Gastroesophageal sphincter (tissue), 4 donors: ENCODE results near the gene BMP10. TPM values are rescaled to one million over a fixed set of nuclear protein-coding genes. Genes with fewer than 3 reads are reported as not detected.

Source experiments
- ATAC-seq: fragments of 150-250 bp; one replicate; pipeline ENCODE4 v1.9.1; 2016; ENCODE audit warnings: mild to moderate bottlenecking, moderate library complexity
- H3K27ac ChIP-seq, 4 donors: fragments of 200-600 bp; sonication (generic) in 3 of 4; 1 replicate in 3 of 4; 2 replicates in 1 of 4; pipeline ENCODE4 v1.5.1; 2016 to 2019
- H3K27me3 ChIP-seq: fragments of 200-600 bp; sonication (generic); one replicate; pipeline ENCODE4 v1.5.1; 2019
- H3K36me3 ChIP-seq, 2 donors: fragments of 200-600 bp; sonication (generic); one replicate each; pipeline ENCODE4 v1.5.1; 2019; ENCODE audit warnings: control low read depth in 1 of 2
- H3K4me1 ChIP-seq, 3 donors: fragments of 200-600 bp; sonication (generic); 1 replicate in 2 of 3; 2 replicates in 1 of 3; pipeline ENCODE4 v1.5.1; 2016 to 2019; ENCODE audit warnings: control low read depth in 2 of 3
- H3K4me3 ChIP-seq, 2 donors: fragments of 200-600 bp; sonication (generic); one replicate each; pipeline ENCODE4 v1.5.1; 2019; ENCODE audit warnings: mild to moderate bottlenecking in 1 of 2, moderate library complexity in 1 of 2
- H3K9me3 ChIP-seq, 3 donors: fragments of 200-600 bp; sonication (generic); one replicate each; pipeline ENCODE4 v1.5.1; 2017 to 2019; ENCODE audit warnings: control low read depth in 2 of 3
- EP300 ChIP-seq: sonication (generic); formaldehyde crosslinking; IDR thresholded peaks from one replicate; pipeline ENCODE4 v1.6.1; 2017; ENCODE audit warnings: antibody characterized with exemption, mild to moderate bottlenecking
- POLR2A ChIP-seq, 2 donors: fragments of 450-650 bp; IDR thresholded peaks; one replicate each; pipeline ENCODE4 v1.6.1; 2017; ENCODE audit warnings: antibody characterized with exemption in 2 of 2, mild to moderate bottlenecking in 2 of 2, moderate library complexity in 1 of 2
- POLR2AphosphoS5 ChIP-seq: sonication (generic); formaldehyde crosslinking; IDR thresholded peaks from one replicate; pipeline ENCODE4 v1.6.1; 2017; ENCODE audit warnings: antibody characterized with exemption
- WGBS, 2 donors: methylation state at CpG; one replicate each; pipeline ENCODE4 v1.1.5; 2018; ENCODE audit warnings: low coverage in 1 of 2; 5-methylcytosine and 5-hydroxymethylcytosine counted together
- total RNA-seq, 4 donors: library from RNA; depleted of rRNA; stranded (reverse); fragments of >200 nt; gene quantifications; one replicate each; pipeline ENCODE4 v1.1.0, GENCODE V29; 2016
- TF ChIP-seq, protein P1 (sequence below), 4 experiments: fragments of 200-600 bp in 2 of 4; fragments of 450-650 bp in 2 of 4; sonication (generic) in 1 of 4; IDR thresholded peaks; one replicate each; pipeline ENCODE4 v1.5.1; 2017 to 2019; ENCODE audit warnings: antibody characterized with exemption in 4 of 4, mild to moderate bottlenecking in 2 of 4, moderate library complexity in 2 of 4

BMP10 gene
- total RNA-seq, 4 donors from 2014 or later, result 0.19 TPM; not detected in 3

DNA sequence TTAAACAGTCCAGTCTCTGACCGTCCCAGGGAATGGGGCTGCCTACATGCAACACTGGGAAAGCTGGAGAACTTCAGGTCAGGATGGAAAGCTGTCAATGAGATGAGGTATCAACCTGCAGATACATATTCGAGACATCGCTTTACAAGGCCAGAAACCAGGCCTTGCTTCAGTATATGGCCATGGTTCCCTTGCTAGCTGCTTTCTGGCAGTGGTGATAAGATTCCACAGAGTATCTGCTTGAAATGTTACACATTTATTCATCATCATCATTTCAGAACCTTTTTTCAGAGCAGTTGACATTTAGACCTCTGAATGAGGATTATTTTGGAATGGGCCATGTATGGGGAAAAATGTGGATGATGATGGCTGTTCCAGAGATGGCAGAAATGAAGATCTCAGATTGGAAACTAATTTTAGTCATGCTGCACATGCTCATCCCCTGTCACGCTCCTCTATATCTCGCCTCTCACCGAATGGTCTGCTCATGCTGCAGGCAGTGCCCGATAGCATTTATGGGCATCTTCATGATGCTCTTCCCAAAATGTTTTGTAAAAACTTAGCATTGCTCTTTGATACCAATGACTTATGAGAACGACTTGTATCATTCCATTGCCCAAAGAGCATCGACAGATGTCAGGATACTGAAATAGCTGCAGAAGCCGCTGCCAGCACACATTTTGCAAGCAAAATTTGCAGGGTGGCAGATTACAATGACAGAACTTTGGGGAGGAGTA is 14.0 kb upstream of the BMP10 start:
- TF ChIP-seq EP300 (no peak), POLR2AphosphoS5 (no peak)
- TF ChIP-seq, protein P1, sequence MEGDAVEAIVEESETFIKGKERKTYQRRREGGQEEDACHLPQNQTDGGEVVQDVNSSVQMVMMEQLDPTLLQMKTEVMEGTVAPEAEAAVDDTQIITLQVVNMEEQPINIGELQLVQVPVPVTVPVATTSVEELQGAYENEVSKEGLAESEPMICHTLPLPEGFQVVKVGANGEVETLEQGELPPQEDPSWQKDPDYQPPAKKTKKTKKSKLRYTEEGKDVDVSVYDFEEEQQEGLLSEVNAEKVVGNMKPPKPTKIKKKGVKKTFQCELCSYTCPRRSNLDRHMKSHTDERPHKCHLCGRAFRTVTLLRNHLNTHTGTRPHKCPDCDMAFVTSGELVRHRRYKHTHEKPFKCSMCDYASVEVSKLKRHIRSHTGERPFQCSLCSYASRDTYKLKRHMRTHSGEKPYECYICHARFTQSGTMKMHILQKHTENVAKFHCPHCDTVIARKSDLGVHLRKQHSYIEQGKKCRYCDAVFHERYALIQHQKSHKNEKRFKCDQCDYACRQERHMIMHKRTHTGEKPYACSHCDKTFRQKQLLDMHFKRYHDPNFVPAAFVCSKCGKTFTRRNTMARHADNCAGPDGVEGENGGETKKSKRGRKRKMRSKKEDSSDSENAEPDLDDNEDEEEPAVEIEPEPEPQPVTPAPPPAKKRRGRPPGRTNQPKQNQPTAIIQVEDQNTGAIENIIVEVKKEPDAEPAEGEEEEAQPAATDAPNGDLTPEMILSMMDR (IDR thresholded peaks at IDR 0.05), result no peak
- WGBS, 2 donors, result 87 to 100% methylated on average over 4 to 6 of the region's 10 CpGs
- H3K4me1 ChIP-seq, result no peaks in the 10 kb centered on the region
- no peaks in the 10 kb centered on the region for H3K27me3 ChIP-seq
- H3K9me3 ChIP-seq, result no peaks in the 10 kb centered on the region
- no peaks in the 10 kb centered on the region for H3K36me3 ChIP-seq
- no peak overlapping the region for H3K4me3 ChIP-seq
- ATAC-seq, result no peak
- H3K27ac ChIP-seq, result no peak overlapping the region

GRCh38 chr2:68880213-68880612 is 9.0 kb upstream of the BMP10 start:
- H3K4me3 ChIP-seq, result no peak overlapping the region
- no peak for TF ChIP-seq POLR2AphosphoS5
- no peak for TF ChIP-seq POLR2A (IDR thresholded peaks at IDR 0.05)
- TF ChIP-seq, protein P1 (IDR thresholded peaks at IDR 0.05), result no peak
- no peak for TF ChIP-seq EP300
- no peaks in the 10 kb centered on the region for H3K4me1 ChIP-seq
- no peaks in the 10 kb centered on the region for H3K9me3 ChIP-seq
- ATAC-seq, result no peak
- no peaks in the 10 kb centered on the region for H3K27me3 ChIP-seq
- H3K27ac ChIP-seq, result no peak overlapping the region
- H3K36me3 ChIP-seq, result no peaks in the 10 kb centered on the region

- Histone ChIP-seq H3K4me3 (no peak overlapping the region), H3K27me3 (no peaks in the 10 kb centered on the region), H3K9me3 (no peaks in the 10 kb centered on the region), H3K27ac (no peak overlapping the region), H3K4me1 (no peaks in the 10 kb centered on the region), H3K36me3 (no peaks in the 10 kb centered on the region)
- no peak for ATAC-seq
- TF ChIP-seq, protein P1 (IDR thresholded peaks at IDR 0.05), result no peak
- TF ChIP-seq POLR2A (IDR thresholded peaks at IDR 0.05), result no peak
- TF ChIP-seq POLR2AphosphoS5, result no peak
- TF ChIP-seq EP300, result no peak
- 42 to 71% methylated on average over 3 of the region's 3 CpGs for WGBS, 2 donors
Measured at GRCh38 chr2:68879296-68879695, 8.1 kb upstream of the BMP10 start.

GRCh38 chr2:68878753-68879152 is 7.6 kb upstream of the BMP10 start:
- 81 to 100% methylated on average over 2 of the region's 2 CpGs for WGBS, 2 donors
- no peaks in the 10 kb centered on the region for H3K9me3 ChIP-seq
- no peaks in the 10 kb centered on the region for H3K36me3 ChIP-seq
- TF ChIP-seq EP300, result no peak
- TF ChIP-seq, protein P1 (IDR thresholded peaks at IDR 0.05), result no peak
- no peak for TF ChIP-seq POLR2AphosphoS5
- TF ChIP-seq POLR2A (IDR thresholded peaks at IDR 0.05), result no peak
- no peak for ATAC-seq
- no peak overlapping the region for H3K27ac ChIP-seq
- no peaks in the 10 kb centered on the region for H3K27me3 ChIP-seq
- H3K4me1 ChIP-seq, result no peaks in the 10 kb centered on the region
- no peak overlapping the region for H3K4me3 ChIP-seq

GRCh38 chr2:68878071-68878711 is 7.0 kb upstream of the BMP10 start:
- TF ChIP-seq EP300 (no peak), POLR2AphosphoS5 (no peak)
- no peaks in the 10 kb centered on the region for H3K36me3 ChIP-seq
- no peak for ATAC-seq
- no peaks in the 10 kb centered on the region for H3K4me1 ChIP-seq
- H3K4me3 ChIP-seq, result no peak overlapping the region
- H3K27me3 ChIP-seq, result no peaks in the 10 kb centered on the region
- WGBS, 2 donors, result 64 to 72% methylated on average over 4 to 6 of the region's 6 CpGs
- no peak overlapping the region for H3K27ac ChIP-seq
- no peaks in the 10 kb centered on the region for H3K9me3 ChIP-seq
